Effector CD8-positive, alpha-beta T cell (primary cell): Measurements from ENCODE around the gene OSM.

Experiments used
- DNase-seq: peaks from one replicate; lab custom pipeline; 2025; lab: John Stamatoyannopoulos, UW

Gene OSM

DNA sequence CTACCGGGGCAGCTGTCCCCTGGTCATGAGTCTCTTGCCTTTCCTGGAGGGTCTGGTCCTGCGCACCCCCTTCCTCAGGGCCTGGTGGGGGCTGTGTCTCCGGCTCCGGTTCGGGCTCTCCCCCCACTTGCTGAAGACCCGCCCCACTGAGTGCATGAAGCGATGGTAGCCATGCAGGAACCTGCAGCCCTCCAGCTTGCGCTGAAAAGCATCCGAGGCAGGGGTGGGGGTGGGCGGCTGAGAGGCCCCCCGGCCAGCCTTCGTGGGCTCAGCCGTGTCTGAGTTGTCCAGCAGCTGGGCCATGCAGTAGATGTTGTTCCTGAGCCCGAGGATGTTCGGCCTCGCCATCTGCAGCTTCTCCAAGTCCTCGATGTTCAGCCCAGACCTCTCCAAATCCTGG, 2.8 kb downstream of the OSM start:
- DNase-seq: no peak

- DNase-seq: peak; percentile 74
Measured at GRCh38 chr22:30262917-30263741, 3.5 kb downstream of the OSM start.

- no peak for DNase-seq
Measured at GRCh38 chr22:30262112-30262511, 4.5 kb downstream of the OSM start.

DNA sequence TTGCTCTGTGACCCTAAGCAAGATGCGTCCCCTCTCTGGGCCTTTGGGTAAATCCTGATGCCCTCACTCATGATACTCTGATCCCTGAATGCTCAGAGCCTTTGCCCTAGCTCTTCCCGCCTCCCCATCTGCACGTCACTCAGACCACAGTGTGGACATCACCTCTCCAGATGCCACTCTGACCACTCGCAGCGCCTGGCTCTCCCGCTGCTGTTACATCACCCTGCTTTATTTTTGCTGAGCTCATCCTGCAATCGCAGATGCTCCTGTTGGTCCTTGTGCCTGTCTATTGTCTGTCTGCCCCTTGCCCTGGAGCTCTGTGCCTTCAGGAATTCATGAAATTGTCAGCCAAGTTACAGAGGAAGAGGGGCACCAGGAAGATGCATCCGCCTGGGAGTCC, 5.5 kb downstream of the OSM start:
- DNase-seq: no peak

DNA sequence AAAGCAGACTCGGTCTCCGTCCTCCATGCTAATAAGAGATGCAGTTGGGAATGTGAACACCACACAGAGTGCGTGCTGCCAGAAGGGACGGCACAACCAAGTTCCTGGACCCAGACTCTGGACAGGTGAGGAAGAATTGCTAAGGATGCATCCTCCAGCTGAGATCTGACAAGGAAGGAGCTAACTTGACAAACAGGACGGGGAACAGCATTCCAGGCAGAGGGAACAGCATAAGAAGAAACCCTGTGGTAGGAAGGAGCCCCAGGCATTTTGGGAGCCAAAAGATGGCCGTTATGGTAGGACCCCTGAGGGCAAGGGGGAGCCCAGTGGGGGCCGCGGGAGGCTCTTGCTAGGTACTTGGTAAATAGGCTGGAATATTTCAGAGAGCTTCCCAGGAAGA, 6.0 kb downstream of the OSM start:
- DNase-seq: no peak

GRCh38 chr22:30260276-30260675, 6.4 kb downstream of the OSM start:
- no peak for DNase-seq

DNA sequence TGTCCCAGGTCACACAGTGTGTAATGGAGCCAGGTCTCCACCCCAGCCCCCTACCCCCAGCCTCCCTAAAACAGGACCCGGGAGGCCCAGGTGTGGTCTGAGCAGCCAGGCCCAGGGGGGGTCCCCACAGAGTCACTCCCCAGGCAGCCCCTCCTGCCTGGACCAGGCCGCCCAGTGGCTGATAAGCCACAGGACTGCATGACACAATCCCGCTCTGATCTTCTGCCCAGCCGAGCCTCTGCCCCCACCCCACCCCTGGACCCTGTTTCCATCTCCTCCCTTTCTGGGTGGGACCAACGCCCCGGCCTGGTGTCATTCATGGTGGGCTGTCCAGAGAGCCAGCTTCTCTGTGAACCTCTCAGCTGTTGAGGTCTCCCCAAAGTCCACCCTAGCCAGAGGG, 12.3 kb downstream of the OSM start:
- no peak for DNase-seq

DNA sequence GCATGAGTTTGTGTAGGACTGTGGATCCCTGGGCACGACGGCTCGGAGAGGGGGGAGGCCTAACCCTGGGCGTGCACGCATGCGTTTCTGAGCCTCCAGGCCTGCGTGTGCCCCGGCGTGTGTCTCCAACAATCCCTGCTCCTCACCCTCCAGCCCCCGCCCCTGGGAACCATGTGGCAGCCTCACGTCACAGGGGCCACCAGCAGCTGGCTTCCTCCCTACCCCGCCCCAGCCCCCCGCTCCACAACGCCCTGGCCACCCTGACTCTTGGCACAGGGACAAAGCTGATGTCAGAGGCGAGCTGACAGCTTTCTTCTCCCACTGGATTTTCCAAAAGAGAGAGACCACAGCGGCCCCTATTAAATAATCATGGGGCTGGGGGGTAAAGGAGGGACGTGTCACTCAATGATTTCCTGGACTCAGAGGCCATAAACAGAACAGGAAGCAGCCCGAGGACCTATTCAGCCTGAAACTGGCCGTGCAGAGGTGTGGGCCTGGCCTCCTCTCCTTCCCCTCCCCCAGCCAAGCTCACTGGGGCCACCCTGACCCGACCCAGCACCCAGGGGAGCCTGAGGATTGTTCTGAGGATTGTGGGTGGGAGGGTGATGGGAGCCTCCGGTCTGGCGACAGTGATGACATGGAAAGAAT, 13.3 kb downstream of the OSM start:
- no peak for DNase-seq

GRCh38 chr22:30252411-30253204, 14.0 kb downstream of the OSM start:
- DNase-seq: no peak

- no peak for DNase-seq
Measured at GRCh38 chr22:30251711-30252110, 14.9 kb downstream of the OSM start.

DNA sequence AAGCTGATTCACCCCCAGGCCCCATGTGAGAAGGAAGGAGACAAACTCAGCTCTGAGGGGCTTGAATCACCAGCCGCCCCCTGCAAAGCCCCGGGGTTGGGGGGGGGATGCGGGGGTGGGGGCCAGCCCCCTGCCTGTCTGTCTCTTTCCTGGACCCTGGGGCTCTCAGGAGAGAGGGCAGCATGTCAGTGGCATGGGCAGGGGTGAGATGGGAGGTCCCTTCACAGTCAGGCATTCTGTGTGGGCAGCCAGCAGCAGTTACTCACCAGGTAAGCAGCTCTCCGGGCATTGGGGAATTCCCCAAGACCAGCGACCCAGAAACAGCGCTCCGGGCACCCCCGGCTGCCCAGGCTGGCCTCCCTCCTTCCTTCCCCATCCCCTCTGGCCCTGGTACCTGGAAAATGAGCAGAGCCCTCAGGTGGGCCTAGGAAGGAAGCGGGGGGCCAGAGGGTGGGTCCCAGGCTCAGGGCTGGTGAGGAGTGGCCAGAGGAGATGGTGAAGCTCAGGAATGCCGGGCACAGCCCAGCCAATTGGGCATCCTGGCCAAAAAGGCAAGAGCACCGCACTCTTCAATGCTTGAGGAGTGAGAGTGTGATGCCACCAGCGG, 15.9 kb downstream of the OSM start:
- no peak for DNase-seq

GRCh38 chr22:30250039-30250565, 16.5 kb downstream of the OSM start:
- DNase-seq: no peak

DNA sequence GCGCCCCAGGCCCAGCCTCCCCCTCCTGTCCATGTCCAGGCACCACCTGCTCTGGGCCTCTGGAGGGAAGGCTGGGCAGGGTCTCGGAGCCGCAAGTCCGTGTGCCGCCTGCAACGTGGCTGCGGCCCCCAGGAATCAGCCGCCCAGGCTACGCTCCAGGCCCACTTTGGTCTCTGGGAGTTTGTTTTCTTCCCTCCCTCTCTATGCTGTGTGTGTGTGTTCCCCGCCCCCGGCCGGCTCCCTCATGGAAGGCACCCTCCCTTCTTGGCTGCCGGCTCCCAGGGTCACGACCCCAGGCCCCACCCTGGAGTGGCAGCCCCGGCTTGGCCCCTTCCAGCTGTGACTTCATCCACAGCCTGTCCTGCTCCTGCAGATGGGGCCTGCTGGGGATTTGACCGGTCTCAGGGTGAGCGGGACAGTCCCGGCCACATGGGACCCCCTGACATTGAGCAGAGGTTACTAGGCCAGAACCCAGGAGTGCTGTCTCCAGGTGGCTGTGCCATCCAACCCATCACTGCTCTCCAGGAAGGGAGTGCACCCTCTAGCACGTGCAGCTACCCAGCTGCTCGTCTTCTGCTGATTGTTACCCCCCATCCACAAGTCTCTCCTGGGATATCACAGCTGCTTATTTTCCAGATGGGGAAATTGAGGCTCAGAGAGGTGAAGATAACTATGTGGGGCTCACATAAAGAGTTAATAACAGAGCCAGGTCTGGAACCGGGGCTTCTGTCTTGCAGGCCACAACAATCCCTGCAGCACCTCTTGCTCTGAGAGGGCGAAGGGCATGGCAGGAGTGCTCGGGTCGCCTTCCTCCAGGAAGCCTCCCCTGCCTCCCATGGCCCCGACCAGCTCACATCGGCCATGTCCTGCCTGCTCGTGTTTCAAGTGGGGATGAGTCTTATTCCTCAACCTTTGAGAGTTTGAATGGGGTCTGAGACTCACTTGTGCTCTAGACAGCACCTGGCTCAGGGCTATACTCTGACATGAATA, 17.3 kb downstream of the OSM start:
- no peak for DNase-seq

DNA sequence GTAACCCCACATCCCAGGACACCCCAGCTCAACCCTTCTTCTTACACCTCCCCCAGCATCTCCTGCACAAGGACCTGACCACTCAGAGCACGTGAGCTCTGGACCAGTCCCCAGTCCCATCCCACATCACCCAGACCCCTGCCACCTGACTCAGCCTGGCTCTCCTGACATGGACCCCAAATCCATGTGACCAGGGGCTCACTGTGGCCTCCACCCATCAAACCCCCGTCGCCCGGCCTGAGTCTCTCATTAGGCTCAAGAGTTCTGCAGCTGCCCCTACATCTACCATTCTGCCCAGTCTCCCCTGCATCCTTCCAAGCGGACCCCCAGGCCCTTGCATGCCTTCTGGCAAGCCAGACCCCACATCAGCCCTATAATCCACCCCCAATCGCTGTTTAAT, 18.2 kb downstream of the OSM start:
- DNase-seq: no peak

DNA sequence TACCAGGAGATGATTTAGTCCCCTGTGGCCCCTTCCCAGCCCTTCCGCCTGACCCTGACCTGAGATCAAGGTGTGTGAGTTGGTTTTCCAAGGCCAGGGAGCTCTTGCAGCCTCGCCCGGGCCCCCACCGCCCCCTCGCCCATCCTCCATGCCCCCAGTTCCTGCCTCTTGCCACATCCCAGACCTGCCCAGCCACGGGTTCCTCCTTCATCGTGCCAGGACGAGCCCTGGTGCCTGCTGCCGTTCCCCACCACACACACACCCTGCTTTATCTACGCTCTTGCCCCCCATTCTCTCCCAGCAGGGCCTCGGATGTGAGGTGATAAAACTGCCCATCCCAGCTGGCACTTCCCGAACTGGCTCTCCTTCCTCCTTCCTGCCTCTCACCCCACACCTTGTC, 18.7 kb downstream of the OSM start:
- no peak for DNase-seq

- DNase-seq: no peak
Measured at GRCh38 chr22:30247561-30247960, 19.1 kb downstream of the OSM start.

DNA sequence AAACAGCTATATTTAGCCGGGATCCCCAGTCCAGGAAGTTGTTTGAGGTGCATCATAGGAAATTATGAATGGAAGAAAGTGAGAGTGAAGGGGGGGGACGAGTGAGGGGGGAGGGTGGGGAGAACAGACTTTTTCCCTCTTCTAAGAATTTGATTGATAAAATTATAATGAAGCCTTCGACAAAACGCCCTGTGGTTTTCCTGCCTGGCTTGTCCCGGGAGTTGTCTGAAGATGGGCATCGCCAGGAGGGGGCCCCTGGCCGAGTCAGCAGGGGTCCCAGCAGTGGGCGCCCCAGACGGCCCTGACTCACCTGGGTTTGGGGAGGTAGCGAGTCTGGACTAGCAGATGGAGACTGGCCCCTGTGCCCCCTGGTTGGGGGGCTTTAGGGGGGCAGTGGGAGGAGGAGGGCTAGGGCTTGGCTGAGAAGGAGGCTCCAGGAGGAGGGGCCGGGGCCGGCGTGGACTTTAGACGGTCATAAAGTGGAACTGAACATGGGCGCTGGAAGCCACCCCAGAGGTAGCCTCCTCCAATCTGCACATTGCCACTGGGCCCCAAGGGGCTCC, 19.8 kb downstream of the OSM start:
- no peak for DNase-seq

DNA sequence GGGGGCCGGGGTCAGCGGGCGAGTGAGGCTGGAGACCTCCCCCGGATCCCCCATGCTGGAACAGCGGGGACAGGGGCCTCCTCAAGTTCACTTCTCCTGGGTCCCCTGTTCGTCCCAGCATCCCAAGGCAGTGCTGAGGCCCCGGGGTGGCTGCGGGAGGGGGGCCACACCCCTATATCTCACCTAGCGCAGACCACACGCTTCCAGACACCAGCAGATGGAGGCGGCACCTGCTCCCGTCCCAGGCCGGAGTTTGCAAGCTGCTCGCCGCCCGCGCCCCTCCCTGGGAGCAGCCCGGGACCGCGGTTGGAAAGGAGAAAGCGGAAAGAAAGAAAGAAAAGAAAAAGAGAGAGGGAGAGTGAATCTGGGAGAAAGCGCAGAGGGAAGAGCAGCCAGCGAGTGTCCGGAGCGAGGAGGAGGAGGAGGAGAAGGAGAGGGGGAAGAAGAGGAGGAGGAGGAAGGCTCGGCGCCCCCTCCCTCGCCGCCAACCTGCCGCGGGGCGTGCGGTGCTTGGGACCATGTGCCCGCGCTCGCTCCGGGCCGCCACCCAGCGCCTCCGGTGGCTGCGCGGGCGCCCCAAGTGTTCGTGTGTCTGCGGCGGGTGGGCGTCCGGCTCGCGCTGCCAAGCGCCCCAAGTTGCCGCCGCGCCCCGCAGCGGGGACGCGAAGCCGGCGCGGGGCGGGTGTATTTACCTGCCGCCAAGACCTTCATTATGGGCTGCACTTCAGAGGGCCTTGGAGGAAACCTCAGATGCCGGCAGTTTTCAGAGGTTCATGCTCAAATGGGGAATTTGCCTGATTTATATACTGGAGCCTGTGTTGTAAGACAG, 20.5 kb downstream of the OSM start, which contains the start of gene LIF:
Gene LIF, minus strand, starts transcription at position 775 of the 829 bp plus-strand sequence. Its CDS starts 64 bp downstream, at position 711.
- peak; percentile 12 for DNase-seq

DNA sequence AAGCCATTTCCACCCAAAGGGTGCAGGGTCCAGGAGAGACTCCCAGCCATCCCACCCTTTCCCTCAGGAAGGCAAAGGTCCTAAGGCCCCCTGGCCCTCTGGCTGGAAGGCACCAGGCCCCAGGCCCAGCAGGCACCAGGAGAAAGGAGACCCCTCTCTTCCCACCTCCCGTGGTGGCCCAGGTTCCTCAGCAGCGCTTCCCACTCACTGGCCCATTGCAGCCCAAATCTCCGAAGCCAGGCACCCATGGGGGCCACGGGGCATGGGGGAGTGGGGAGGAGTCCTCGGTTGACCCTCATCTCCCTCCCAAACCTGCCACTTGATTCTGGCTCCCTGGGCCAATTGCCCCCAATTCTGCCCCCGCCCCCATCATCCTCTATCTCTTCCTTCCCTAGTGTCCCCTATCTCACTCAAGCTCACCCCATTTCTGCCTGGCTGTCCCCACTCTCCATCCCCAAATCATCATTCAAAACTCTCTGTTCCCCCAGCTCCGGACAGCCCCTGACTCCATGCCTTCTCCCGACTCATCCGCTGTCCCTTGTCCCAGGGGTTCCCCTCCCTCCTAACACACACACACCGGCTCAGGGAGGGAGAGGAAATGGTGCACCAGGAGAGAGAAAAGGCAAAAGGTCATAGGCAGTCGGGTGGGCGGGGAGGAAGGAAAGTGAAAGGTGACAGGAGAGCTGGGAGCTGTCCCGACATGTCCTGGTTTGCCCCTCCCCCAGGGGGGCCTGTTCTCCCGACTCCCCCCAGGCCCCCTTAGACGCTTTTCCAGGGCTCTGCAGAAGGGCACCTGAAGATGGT, 21.3 kb downstream of the OSM start:
- DNase-seq: no peak
